D721Med (cell line): Measurements from ENCODE around the gene RICTOR.

Source experiments
- DNase-seq: peaks from one replicate; pipeline ENCODE4 v3.0.0; 2011; ENCODE audit warnings: low spot score; ENCODE audit not compliant: insufficient read length
- FAIRE-seq: peaks from 2 replicates; lab custom pipeline; 2011; peaks lifted over from hg19 to GRCh38; lab: Jason Lieb, UNC
- TF ChIP-seq, protein P1 (sequence below): IDR thresholded peaks from 2 replicates; pipeline ENCODE4 v1.5.1; 2012; ENCODE audit warnings: mild to moderate bottlenecking, control low read depth; ENCODE audit not compliant: insufficient read depth; ENCODE audit errors: missing control alignments

The RICTOR gene

DNA sequence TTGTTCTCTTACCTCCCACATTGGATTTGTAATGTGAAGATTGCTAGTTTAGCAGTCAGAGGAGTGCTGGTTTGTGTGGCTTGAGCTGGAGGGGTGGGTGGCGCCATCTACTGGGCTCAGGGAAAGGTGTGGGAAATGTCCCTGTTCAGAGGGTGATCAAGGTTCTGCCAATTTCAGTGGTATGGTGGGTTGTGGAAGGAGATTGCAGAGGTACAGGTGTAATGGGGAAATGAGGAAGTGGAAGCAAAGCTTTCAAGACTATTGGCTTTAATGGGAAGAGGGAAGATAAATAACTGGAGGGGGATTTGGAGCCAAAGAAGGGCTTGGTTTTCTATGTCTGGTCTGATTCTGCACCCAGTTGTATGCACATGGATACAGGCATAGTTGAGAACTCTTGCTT, 152.0 kb downstream of the RICTOR start:
- DNase-seq, result peak; percentile 36
- no peak for FAIRE-seq
- TF ChIP-seq, protein P1, sequence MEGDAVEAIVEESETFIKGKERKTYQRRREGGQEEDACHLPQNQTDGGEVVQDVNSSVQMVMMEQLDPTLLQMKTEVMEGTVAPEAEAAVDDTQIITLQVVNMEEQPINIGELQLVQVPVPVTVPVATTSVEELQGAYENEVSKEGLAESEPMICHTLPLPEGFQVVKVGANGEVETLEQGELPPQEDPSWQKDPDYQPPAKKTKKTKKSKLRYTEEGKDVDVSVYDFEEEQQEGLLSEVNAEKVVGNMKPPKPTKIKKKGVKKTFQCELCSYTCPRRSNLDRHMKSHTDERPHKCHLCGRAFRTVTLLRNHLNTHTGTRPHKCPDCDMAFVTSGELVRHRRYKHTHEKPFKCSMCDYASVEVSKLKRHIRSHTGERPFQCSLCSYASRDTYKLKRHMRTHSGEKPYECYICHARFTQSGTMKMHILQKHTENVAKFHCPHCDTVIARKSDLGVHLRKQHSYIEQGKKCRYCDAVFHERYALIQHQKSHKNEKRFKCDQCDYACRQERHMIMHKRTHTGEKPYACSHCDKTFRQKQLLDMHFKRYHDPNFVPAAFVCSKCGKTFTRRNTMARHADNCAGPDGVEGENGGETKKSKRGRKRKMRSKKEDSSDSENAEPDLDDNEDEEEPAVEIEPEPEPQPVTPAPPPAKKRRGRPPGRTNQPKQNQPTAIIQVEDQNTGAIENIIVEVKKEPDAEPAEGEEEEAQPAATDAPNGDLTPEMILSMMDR, result peak; percentile 91

DNA sequence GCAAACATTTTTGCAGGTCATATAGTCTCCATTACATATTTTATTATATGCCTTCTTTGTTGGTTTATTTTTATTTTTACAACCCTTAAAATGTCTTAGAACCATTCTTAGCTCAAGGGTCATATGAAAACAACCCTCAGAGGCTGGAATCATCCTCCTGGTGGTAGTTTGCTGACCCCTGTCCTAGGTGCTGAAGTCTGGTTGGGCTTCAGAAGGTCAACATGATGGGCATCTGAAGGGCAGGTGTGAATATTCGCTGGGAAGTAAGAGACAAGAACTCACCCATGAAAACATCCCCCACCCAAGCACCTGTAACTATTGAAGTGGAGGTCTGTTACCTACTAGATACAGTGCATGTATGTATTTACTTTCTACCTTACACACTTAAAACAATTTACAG, 153.0 kb downstream of the RICTOR start:
- DNase-seq, result no peak
- TF ChIP-seq, protein P1, result no peak
- no peak for FAIRE-seq

DNA sequence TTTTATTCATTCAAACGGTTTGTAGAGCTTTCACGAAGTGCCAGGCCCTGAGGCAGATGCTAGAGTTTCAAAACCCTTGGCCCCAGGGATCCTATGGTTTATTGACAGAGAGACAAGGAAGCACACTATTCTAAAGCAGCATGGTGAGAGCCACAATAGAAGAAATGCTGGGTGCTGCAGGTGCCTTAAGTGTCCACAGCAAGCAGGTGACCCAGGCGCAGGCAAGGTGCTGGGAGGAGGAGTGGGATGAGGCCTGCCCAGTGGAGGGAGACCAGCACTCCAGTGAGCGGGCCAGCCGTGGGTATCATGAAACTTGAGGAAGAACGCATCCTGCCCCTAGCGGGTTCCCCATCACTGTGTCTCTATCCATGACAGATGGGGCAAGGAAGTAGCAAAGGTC, 157.4 kb downstream of the RICTOR start:
- DNase-seq (no peak), FAIRE-seq (no peak)
- TF ChIP-seq, protein P1, result no peak

DNA sequence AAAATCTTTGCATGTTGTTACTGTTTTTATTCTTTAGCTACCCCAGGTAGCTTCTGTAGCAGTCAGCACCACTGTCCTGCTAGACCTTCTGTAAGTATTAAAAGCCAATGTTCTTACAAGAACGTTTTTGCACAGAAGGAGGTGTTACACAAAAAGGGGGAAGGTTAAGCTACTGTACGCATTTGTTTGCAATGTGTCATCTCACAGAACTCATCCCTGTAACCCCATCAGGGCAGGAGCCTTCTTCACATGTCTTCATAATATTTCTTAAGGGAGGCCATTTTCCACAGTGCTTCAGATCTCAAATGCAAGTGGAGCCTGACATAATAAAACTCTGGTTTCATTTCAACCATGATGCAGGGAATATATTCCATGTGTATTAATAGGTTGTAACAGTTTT, 160.5 kb downstream of the RICTOR start:
- TF ChIP-seq, protein P1, result no peak
- DNase-seq (no peak), FAIRE-seq (no peak)

DNA sequence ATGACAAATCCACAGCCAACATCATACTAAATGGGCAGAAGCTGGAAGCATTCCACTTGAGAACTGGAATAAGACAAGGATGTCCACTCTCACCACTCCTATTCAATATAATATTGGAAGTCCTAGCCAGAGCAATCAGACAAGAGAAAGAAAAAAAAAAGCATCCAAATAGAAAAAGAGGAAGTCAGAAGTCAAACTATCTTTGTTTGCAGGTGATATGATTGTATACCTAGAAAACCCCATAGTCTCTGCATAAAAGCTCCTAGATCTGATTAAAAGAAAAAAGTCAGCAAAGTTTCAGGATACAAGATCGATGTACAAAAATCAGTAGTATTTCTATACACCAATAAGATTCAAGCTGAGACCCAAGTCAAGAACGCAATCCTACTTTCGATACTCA, 162.3 kb downstream of the RICTOR start:
- FAIRE-seq (no peak), DNase-seq (no peak)
- TF ChIP-seq, protein P1, result no peak

DNA sequence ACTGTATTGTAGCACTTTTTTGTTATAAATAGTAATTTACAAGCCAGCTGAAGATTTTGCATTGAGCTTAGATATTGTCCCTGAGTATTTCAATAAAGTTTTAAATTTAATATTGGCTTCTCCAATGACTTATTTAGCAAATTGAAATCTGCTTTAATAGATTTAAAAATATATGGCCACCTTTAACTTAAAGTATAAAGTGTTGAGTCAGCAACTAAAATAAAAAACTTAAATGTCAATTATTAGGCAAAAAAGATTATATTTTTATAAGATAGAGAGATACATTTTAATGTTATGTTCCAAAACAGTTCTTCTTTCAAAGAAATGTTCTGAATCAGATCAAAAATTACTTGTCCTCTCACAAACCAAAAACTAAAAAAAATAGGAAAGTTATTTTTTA, 167.7 kb downstream of the RICTOR start:
- DNase-seq (no peak), FAIRE-seq (no peak)
- TF ChIP-seq, protein P1, result no peak

DNA sequence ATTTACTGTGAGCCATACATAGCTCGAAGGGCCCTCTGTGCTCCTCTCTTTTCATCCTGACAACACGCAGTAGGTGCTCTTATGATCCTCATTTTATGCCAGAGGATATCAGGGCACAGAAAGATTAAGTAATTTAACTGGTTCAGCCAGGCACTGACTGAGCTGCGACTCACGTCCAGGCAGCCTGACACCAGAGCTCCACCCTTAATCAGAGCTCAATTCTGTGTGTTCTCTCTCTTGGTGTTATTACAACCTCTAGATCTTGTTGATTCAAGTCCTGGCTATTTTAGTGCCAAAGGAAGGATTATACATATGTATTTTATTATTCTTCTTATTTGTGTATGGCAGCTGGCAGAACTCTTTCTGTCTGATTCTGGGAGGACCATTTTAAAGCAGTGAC, 168.7 kb downstream of the RICTOR start:
- FAIRE-seq, result no peak
- DNase-seq, result no peak
- TF ChIP-seq, protein P1, result no peak
